ENCODE results near the gene DDHD1.

DDHD1 gene

DNA sequence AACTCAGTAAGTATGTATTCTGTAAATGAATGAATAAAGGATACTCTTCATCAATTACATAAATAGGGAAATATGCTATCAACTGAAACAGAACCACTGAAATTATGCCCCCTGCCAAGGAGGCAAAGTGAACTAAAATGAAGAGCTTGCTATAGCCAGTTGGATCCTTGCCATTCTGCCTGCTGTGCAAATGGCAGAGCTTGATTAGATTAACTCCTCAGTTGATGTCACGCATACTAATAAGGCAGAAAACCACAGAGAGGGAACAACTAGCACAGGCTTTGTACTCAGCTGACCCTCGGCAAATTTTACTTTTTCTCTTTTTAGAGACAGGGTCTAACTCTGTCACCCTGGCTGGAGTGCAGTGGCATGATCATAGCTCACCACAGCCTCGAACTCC is 165.6 kb downstream of the DDHD1 start:
- DNase-seq: no peak

DNA sequence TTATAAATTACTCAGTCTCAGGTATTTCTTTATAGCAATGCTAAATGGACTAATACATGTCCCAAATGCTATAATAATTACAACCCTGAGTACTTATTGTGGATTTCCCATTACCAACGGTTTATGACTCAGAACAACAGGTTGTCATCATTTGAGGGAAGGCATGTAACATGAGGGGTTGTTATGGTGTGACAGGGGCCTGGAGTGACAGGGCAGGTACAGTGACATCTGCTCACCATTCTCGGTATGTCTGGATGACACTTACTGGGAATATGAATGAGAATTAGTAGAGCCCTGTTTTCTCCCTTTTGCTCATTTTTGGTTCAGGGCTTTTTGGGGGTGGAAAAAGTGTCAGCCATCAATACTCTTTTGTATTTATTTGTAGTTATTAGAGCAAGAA is 166.1 kb downstream of the DDHD1 start:
- no peak for DNase-seq
